Adipocyte (in vitro differentiated cells): ENCODE results near the gene RASGRP4.
"Not testable (repeated sequence)": the region's sequence is repeated elsewhere in the genome, so short reads cannot be mapped to it uniquely, and the experiment has no call there.

Source experiments
- DNase-seq: peaks from one replicate; pipeline ENCODE4 v3.0.0-alpha.2; 2015; ENCODE audit warnings: low read depth
- H3K27me3 ChIP-seq: replicated peaks from 2 replicates; pipeline ENCODE4 v1.7.0; 2013; ENCODE audit warnings: mild to moderate bottlenecking, low read length, moderate library complexity; ENCODE audit not compliant: control insufficient read depth, insufficient read depth
- H3K36me3 ChIP-seq: 2 replicates; pipeline ENCODE4 v1.7.0; 2013; ENCODE audit warnings: low read length, mild to moderate bottlenecking, moderate library complexity; ENCODE audit not compliant: control insufficient read depth, insufficient read depth, severe bottlenecking
- H3K4me1 ChIP-seq: 2 replicates; pipeline ENCODE4 v1.7.0; 2013; ENCODE audit warnings: mild to moderate bottlenecking, low read length, moderate library complexity; ENCODE audit not compliant: control insufficient read depth, insufficient read depth
- H3K4me3 ChIP-seq: 2 replicates; pipeline ENCODE4 v1.7.0; 2013; ENCODE audit warnings: mild to moderate bottlenecking, low read length, moderate library complexity
- H3K9ac ChIP-seq: 2 replicates; pipeline ENCODE4 v1.7.0; 2013; ENCODE audit warnings: mild to moderate bottlenecking, low read length, moderate library complexity
- H3K9me3 ChIP-seq: 2 replicates; pipeline ENCODE4 v1.7.0; 2013; ENCODE audit warnings: mild to moderate bottlenecking, low read length, moderate library complexity; ENCODE audit not compliant: control insufficient read depth

RASGRP4 gene, protein sequence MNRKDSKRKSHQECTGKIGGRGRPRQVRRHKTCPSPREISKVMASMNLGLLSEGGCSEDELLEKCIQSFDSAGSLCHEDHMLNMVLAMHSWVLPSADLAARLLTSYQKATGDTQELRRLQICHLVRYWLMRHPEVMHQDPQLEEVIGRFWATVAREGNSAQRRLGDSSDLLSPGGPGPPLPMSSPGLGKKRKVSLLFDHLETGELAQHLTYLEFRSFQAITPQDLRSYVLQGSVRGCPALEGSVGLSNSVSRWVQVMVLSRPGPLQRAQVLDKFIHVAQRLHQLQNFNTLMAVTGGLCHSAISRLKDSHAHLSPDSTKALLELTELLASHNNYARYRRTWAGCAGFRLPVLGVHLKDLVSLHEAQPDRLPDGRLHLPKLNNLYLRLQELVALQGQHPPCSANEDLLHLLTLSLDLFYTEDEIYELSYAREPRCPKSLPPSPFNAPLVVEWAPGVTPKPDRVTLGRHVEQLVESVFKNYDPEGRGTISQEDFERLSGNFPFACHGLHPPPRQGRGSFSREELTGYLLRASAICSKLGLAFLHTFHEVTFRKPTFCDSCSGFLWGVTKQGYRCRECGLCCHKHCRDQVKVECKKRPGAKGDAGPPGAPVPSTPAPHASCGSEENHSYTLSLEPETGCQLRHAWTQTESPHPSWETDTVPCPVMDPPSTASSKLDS

GRCh38 chr19:38425810-38426466 is at the start of gene RASGRP4:
TSS of gene RASGRP4 (minus strand) at chr19:38426219. CDS start at chr19:38426091, 128 bp downstream.
- H3K4me1 ChIP-seq, result no peaks in the 10 kb centered on the region
- H3K27me3 ChIP-seq, result peaks cover 38% of the 10 kb centered on the region
- DNase-seq, result no peak
- H3K9ac ChIP-seq, result no peak within 1 kb of the TSS
- H3K4me3 ChIP-seq, result no peak within 1 kb of the TSS
- H3K36me3 ChIP-seq, result no peaks in the 10 kb centered on the region
- no peaks in the 10 kb centered on the region for H3K9me3 ChIP-seq

DNA sequence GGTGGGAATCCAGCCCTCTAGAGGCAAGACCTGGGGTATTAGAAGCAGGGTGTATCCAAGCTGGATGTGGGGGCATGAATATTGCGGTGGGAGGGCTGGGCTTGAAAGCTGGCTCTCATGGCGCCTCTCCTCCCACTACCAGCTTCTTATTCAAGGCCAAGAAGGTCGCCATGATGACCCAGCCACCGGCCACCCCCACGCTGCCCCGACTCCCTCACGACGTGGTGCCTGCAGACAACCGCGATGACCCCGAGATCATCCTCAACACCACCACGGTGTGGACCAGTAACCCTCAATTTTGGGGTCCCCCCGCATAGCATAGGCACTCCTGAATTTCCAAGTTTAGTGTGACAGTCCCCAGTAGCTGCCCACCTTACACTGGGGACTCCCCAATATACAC is 49.2 kb upstream of the RASGRP4 start:
- no peaks in the 10 kb centered on the region for H3K36me3 ChIP-seq
- H3K9me3 ChIP-seq, result no peaks in the 10 kb centered on the region
- H3K4me3 ChIP-seq, result no peak overlapping the region
- no peak overlapping the region for H3K9ac ChIP-seq
- DNase-seq, result no peak
- H3K4me1 ChIP-seq, result no peaks in the 10 kb centered on the region
- peaks cover 29% of the 10 kb centered on the region for H3K27me3 ChIP-seq

GRCh38 chr19:38473201-38473600 is 47.2 kb upstream of the RASGRP4 start:
- no peaks in the 10 kb centered on the region for H3K9me3 ChIP-seq
- H3K4me1 ChIP-seq, result no peaks in the 10 kb centered on the region
- H3K9ac ChIP-seq, result no peak overlapping the region
- no peak overlapping the region for H3K4me3 ChIP-seq
- DNase-seq, result no peak
- H3K27me3 ChIP-seq, result peaks cover 38% of the 10 kb centered on the region
- no peaks in the 10 kb centered on the region for H3K36me3 ChIP-seq

- H3K4me3 ChIP-seq, H3K9me3 ChIP-seq, H3K4me1 ChIP-seq, H3K36me3 ChIP-seq, DNase-seq, H3K9ac ChIP-seq: not testable (repeated sequence)
- H3K27me3 ChIP-seq, result peaks cover 38% of the 10 kb centered on the region
Observed at GRCh38 chr19:38472725-38473124, 46.7 kb upstream of the RASGRP4 start.

- Histone ChIP-seq H3K27me3 (peaks cover 32% of the 10 kb centered on the region), H3K4me3 (no peak overlapping the region), H3K36me3 (no peaks in the 10 kb centered on the region), H3K9ac (no peak overlapping the region), H3K9me3 (no peaks in the 10 kb centered on the region), H3K4me1 (no peaks in the 10 kb centered on the region)
- no peak for DNase-seq
Observed at GRCh38 chr19:38470788-38471480, 44.9 kb upstream of the RASGRP4 start.

DNA sequence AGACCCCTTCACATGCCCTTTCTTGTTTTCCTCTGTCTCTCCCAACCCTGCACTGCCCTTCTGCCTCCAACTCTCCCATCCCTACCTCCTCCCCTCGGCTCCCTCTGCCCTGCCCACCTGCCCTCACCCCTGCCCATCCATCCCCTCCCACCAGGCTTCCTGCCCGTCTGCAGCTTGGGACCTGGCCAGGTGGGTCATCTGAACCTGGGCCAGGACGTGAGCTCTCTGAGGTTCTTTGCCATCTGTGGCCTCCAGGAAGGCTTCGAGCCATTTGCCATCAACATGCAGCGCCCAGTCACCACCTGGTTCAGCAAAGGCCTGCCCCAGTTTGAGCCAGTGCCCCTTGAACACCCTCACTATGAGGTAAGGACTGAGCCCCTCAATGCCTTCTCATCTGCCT is 43.1 kb upstream of the RASGRP4 start:
- no peak for DNase-seq

DNA sequence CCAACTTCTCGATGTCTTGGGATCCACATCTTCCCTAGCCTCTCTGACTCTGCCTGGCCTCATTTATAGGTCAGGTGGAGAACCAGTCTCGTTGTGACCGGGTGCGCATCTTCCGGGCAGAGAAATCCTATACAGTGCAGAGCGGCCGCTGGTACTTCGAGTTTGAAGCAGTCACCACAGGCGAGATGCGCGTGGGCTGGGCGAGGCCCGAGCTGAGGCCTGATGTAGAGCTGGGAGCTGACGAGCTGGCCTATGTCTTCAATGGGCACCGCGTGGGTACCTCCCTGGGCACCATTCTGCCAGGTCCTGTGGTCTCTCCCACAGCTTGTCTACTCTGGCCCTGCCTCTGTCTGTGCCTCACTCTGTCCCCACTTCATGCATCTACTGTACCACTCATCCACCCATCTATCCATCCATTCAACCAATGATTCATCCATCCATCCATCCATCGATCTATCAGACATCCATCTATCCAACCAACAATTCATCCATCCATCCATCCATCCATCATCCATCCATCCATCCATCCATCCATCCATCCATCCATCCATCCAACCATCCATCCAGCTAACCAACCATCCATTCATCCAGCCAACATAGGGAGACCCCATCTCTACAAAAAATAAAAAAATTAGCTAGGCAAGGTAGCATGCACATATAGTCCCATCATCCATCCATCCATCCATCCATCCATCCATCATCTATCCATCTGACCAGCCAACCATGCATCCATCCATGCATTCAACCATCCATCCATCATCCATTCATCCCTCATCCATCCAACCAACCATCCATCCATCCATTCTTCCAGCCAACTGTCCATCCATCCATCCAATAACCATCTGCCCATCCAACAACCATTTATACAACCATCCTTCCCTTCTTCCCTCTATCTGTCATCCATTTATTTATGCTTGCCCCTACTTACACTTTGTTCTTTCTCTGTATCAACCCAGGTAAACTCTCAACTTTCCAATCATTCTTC is 41.8 kb upstream of the RASGRP4 start:
- peaks cover 27% of the 10 kb centered on the region for H3K27me3 ChIP-seq
- H3K9ac ChIP-seq, result no peak overlapping the region
- DNase-seq, result no peak
- H3K36me3 ChIP-seq, result no peaks in the 10 kb centered on the region
- H3K9me3 ChIP-seq, result no peaks in the 10 kb centered on the region
- no peaks in the 10 kb centered on the region for H3K4me1 ChIP-seq
- H3K4me3 ChIP-seq, result no peak overlapping the region

More for the DNA sequence above, 43.1 kb upstream of the RASGRP4 start:
- Histone ChIP-seq H3K27me3 (peaks cover 30% of the 10 kb centered on the region), H3K36me3 (no peaks in the 10 kb centered on the region), H3K9ac (no peak overlapping the region), H3K9me3 (no peaks in the 10 kb centered on the region), H3K4me3 (no peak overlapping the region), H3K4me1 (no peaks in the 10 kb centered on the region)

GRCh38 chr19:38466050-38466449 is 40.0 kb upstream of the RASGRP4 start:
- Histone ChIP-seq H3K4me1 (no peaks in the 10 kb centered on the region), H3K9ac (no peak overlapping the region), H3K36me3 (no peaks in the 10 kb centered on the region), H3K4me3 (no peak overlapping the region), H3K9me3 (no peaks in the 10 kb centered on the region), H3K27me3 (peaks cover 27% of the 10 kb centered on the region)
- no peak for DNase-seq

DNA sequence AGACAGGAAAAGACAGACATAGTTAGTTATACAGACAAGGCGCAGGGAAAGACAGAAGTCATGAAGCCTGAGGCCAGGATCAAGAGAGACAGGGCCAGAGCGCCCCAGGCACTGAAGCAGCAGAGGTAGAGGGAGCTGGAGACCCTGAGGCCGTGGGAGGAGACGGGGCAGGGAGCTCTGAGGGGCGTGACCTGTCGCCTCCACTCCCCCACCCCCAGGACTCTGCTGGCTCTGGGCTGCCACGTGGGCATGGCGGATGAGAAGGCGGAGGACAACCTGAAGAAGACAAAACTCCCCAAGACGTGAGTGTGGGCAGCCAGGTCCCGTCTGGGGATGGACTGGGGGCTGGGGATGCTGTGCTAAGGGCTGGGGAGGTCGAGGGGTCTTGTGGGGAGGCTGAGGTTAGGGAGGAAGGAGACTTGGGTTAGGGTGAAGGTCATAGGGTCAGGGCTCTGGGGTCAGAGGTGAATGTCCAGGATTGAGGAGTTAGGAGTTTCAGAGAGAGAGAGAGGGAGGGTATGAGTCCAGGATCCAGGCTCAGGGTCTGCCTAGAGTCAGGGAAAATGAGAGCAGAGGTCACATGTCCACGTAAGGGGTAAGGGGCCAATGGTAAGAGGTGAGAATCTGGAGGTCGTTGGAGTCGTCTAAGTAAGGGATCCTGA is 38.5 kb upstream of the RASGRP4 start:
- no peak for DNase-seq
- Histone ChIP-seq H3K27me3 (peaks cover 18% of the 10 kb centered on the region), H3K36me3 (no peaks in the 10 kb centered on the region), H3K9me3 (no peaks in the 10 kb centered on the region), H3K4me3 (no peak overlapping the region), H3K4me1 (no peaks in the 10 kb centered on the region), H3K9ac (no peak overlapping the region)

DNA sequence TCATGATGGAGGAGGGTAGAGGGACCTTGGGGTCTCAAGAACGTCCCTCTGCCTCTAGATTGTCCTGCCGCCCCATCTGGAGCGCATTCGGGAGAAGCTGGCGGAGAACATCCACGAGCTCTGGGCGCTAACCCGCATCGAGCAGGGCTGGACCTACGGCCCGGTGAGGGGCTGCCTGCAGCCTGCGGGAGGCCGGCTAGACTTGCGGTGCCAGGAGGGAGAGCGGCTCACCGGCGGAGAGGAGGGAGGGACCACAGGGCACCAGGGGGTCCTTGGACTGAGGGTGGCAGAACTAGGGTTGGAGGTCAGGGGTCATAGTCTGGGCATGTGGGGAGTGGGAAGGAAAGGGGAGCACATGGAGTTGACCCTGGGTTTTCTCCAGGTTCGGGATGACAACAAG is 37.3 kb upstream of the RASGRP4 start:
- Histone ChIP-seq H3K9ac (no peak overlapping the region), H3K4me1 (no peaks in the 10 kb centered on the region), H3K4me3 (no peak overlapping the region), H3K27me3 (peaks cover 7% of the 10 kb centered on the region), H3K36me3 (no peaks in the 10 kb centered on the region), H3K9me3 (no peaks in the 10 kb centered on the region)
- no peak for DNase-seq
